22Rv1 (cell line): Measurements from ENCODE around the gene SV2C.
"Not testable (repeated sequence)": the region's sequence is repeated elsewhere in the genome, so short reads cannot be mapped to it uniquely, and the experiment has no call there.

Experiments used
- H3K27ac ChIP-seq: fragments of 450-650 bp; 2 replicates; pipeline ENCODE4 v1.5.1; 2017
- CTCF ChIP-seq: fragments of 450-650 bp; IDR thresholded peaks from 2 replicates; pipeline ENCODE4 v1.5.1; 2017; ENCODE audit warnings: mild to moderate bottlenecking
- ZFX ChIP-seq: fragments of 450-650 bp; IDR thresholded peaks from 2 replicates; pipeline ENCODE4 v1.6.1; 2017; ENCODE audit warnings: antibody characterized with exemption, borderline replicate concordance

Gene SV2C

GRCh38 chr5:76084496-76085242 lies 1.5 kb downstream of the SV2C start:
- TF ChIP-seq ZFX (no peak), CTCF (no peak)
- no peak overlapping the region for H3K27ac ChIP-seq

- H3K27ac ChIP-seq = no peak overlapping the region
Observed at GRCh38 chr5:76085243-76085579, 2.0 kb downstream of the SV2C start.

GRCh38 chr5:76086095-76086494 lies 2.9 kb downstream of the SV2C start:
- H3K27ac ChIP-seq = no peak overlapping the region
- no peak for TF ChIP-seq ZFX
- no peak for TF ChIP-seq CTCF

More at GRCh38 chr5:76085243-76085579, 2.0 kb downstream of the SV2C start:
- TF ChIP-seq ZFX (no peak), CTCF (no peak)

GRCh38 chr5:76089156-76089555 lies 6.0 kb downstream of the SV2C start:
- H3K27ac ChIP-seq = not testable (repeated sequence)

- H3K27ac ChIP-seq = no peak overlapping the region
- no peak for TF ChIP-seq CTCF
- no peak for TF ChIP-seq ZFX
Observed at GRCh38 chr5:76091351-76091750, 8.2 kb downstream of the SV2C start.

GRCh38 chr5:76099286-76099702 lies 16.1 kb downstream of the SV2C start:
- H3K27ac ChIP-seq = no peak overlapping the region
- no peak for TF ChIP-seq CTCF
- no peak for TF ChIP-seq ZFX

GRCh38 chr5:76099756-76100155 lies 16.6 kb downstream of the SV2C start:
- H3K27ac ChIP-seq = no peak overlapping the region
- TF ChIP-seq ZFX (no peak), CTCF (no peak)

GRCh38 chr5:76104027-76104426 lies 20.8 kb downstream of the SV2C start:
- no peak overlapping the region for H3K27ac ChIP-seq
- TF ChIP-seq CTCF = no peak
- TF ChIP-seq ZFX = no peak
